GM12875 (cell line): ENCODE data around the gene CCDC106.

ENCODE experiments used
- H3K4me3 ChIP-seq: one replicate; pipeline ENCODE4 v1.5.1; 2011; ENCODE audit warnings: low read depth, low read length, control low read depth
- TF ChIP-seq, protein P1 (sequence below): IDR thresholded peaks from 2 replicates; pipeline ENCODE4 v1.5.1; 2011; ENCODE audit warnings: low read depth, mild to moderate bottlenecking, control low read depth, inconsistent platforms, low read length, moderate library complexity, borderline replicate concordance; ENCODE audit not compliant: insufficient read depth

The CCDC106 gene

GRCh38 chr19:55699221-55699620 is 51.2 kb downstream of the CCDC106 start:
- TF ChIP-seq, protein P1, sequence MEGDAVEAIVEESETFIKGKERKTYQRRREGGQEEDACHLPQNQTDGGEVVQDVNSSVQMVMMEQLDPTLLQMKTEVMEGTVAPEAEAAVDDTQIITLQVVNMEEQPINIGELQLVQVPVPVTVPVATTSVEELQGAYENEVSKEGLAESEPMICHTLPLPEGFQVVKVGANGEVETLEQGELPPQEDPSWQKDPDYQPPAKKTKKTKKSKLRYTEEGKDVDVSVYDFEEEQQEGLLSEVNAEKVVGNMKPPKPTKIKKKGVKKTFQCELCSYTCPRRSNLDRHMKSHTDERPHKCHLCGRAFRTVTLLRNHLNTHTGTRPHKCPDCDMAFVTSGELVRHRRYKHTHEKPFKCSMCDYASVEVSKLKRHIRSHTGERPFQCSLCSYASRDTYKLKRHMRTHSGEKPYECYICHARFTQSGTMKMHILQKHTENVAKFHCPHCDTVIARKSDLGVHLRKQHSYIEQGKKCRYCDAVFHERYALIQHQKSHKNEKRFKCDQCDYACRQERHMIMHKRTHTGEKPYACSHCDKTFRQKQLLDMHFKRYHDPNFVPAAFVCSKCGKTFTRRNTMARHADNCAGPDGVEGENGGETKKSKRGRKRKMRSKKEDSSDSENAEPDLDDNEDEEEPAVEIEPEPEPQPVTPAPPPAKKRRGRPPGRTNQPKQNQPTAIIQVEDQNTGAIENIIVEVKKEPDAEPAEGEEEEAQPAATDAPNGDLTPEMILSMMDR: no peak
- no peak overlapping the region for H3K4me3 ChIP-seq

- TF ChIP-seq, protein P1: no peak
- H3K4me3 ChIP-seq: no peak overlapping the region
Measured at GRCh38 chr19:55700813-55701212, 52.8 kb downstream of the CCDC106 start.

- H3K4me3 ChIP-seq: no peak overlapping the region
- TF ChIP-seq, protein P1: no peak
Measured at GRCh38 chr19:55702131-55702627, 54.2 kb downstream of the CCDC106 start.
